Thymus (tissue), 11 donors: ENCODE measurements around the gene INPP5A. TPM values are rescaled to one million over a fixed set of nuclear protein-coding genes. Genes with fewer than 3 reads are reported as not detected.
"Not testable (repeated sequence)": the region's sequence is repeated elsewhere in the genome, so short reads cannot be mapped to it uniquely, and the experiment has no call there.

Experiments
- DNase-seq, 9 donors: peaks; one replicate each; pipeline ENCODE4 v3.0.0-alpha.2; 2013; ENCODE audit warnings: low spot score in 9 of 9, low read depth in 6 of 9, missing footprints in 1 of 9
- H3K27ac ChIP-seq, 2 donors: one replicate each; pipeline ENCODE4 v1.5.1; 2013; ENCODE audit warnings: control low read depth in 1 of 2, low read depth in 1 of 2, low read length in 1 of 2, mild to moderate bottlenecking in 1 of 2, moderate library complexity in 1 of 2
- H3K27me3 ChIP-seq, 2 donors: one replicate each; pipeline ENCODE4 v1.5.1; 2013; ENCODE audit warnings: low read length in 1 of 2; ENCODE audit not compliant: control insufficient read depth in 2 of 2, insufficient read depth in 1 of 2
- H3K36me3 ChIP-seq, 2 donors: one replicate each; pipeline ENCODE4 v1.5.1; 2013; ENCODE audit warnings: low read length in 1 of 2, mild to moderate bottlenecking in 1 of 2, moderate library complexity in 1 of 2; ENCODE audit not compliant: control insufficient read depth in 2 of 2, insufficient read depth in 2 of 2
- H3K4me1 ChIP-seq, 2 donors: one replicate each; pipeline ENCODE4 v1.5.1; 2013; ENCODE audit warnings: low read length in 2 of 2; ENCODE audit not compliant: control insufficient read depth in 2 of 2, insufficient read depth in 2 of 2
- H3K4me3 ChIP-seq, 2 donors: one replicate each; pipeline ENCODE4 v1.5.1; 2013; ENCODE audit warnings: low read length in 2 of 2, control low read depth in 1 of 2, mild to moderate bottlenecking in 1 of 2
- H3K9me3 ChIP-seq, 2 donors: one replicate each; pipeline ENCODE4 v1.5.1; 2013; ENCODE audit warnings: low read length in 1 of 2, mild to moderate bottlenecking in 1 of 2; ENCODE audit not compliant: control insufficient read depth in 2 of 2, insufficient read depth in 1 of 2
- WGBS: extraction: QIAGEN DNeasy Blood & Tissue Kit; methylation state at CpG from one replicate; pipeline ENCODE4 v1.1.7; 2013; 5-methylcytosine and 5-hydroxymethylcytosine counted together
- polyA plus RNA-seq: library from polyadenylated mRNA; stranded (reverse); fragments of 200-250 nt; gene quantifications from one replicate; pipeline ENCODE4 v1.2.3, GENCODE V29; 2013
- total RNA-seq: library from RNA; stranded (reverse); fragments of 120-200 nt; gene quantifications from one replicate; pipeline ENCODE4 v1.2.4, GENCODE V29; 2013
- donor health status: healthy.

INPP5A gene
- total and polyA plus RNA-seq, 2 donors, result 11.0 to 14.6 TPM

DNA sequence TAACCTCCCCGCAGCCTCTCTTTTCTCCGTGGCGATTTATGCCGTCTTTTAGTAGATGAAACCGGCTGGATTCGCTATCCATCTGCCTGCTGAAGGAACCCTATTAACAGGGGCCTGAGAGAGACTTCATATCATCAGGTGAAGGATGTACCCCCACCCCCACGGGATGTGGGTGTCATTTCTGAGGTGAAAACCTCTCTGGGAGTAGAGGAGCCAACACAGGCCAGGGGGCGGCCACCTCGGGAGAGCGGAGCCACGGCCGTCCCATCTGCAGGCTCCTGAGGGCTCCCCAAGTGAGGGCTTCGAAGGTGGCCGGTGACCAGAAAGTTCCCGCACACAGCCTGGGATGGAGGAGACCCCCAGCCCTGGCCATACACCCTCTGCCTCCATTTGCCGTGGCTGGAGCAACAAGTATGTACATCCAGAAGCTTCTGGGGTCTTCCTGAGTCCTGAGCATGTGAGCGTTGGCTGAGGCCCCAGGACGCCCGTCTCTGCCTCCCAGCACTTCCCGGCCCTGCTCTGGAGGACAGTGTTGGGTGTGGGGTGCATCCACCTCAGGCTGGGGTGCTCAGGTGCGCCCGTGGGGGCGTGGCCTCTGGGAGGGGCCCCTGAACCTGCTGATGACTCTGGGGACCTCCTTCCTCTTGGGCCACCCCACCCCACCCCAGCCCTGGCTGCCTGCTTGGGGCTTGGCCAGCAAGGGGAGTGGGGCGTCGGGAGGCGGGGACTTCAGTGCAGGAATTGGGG lies 163.7 kb downstream of the INPP5A start:
- 97% methylated on average over 26 of the region's 26 CpGs for WGBS
- Histone ChIP-seq H3K4me1 (no peaks in the 10 kb centered on the region), H3K4me3 (no peak overlapping the region), H3K36me3 (peaks cover 0 to 23% of the 10 kb centered on the region in 2 donors), H3K27me3 (no peaks in the 10 kb centered on the region), H3K27ac (no peak overlapping the region), H3K9me3 (peaks cover 4 to 18% of the 10 kb centered on the region in 2 donors)
- no peak for DNase-seq

DNA sequence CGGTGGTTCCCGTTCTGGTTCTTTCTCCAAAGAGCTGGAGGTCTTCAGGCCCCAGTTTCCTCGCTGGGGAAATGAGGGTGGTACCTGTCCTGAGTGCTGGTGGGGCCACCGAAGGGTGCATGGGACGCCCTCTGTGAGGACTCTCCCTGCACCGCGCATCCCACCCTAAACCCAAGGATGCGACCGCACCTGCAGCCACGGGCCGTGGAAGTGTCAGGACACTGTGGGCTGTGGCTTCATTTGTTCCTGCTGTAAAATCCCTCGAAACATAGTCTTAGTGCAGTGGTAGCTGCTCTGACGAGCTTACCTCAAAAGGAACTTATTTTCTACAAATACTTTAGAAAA lies 164.2 kb downstream of the INPP5A start:
- Histone ChIP-seq H3K36me3 (peaks cover 0 to 23% of the 10 kb centered on the region in 2 donors), H3K4me3 (no peak overlapping the region), H3K27ac (no peak overlapping the region), H3K4me1 (no peaks in the 10 kb centered on the region), H3K9me3 (peaks cover 4 to 23% of the 10 kb centered on the region in 2 donors), H3K27me3 (no peaks in the 10 kb centered on the region)
- 95% methylated on average over 13 of the region's 13 CpGs for WGBS
- no peak for DNase-seq

DNA sequence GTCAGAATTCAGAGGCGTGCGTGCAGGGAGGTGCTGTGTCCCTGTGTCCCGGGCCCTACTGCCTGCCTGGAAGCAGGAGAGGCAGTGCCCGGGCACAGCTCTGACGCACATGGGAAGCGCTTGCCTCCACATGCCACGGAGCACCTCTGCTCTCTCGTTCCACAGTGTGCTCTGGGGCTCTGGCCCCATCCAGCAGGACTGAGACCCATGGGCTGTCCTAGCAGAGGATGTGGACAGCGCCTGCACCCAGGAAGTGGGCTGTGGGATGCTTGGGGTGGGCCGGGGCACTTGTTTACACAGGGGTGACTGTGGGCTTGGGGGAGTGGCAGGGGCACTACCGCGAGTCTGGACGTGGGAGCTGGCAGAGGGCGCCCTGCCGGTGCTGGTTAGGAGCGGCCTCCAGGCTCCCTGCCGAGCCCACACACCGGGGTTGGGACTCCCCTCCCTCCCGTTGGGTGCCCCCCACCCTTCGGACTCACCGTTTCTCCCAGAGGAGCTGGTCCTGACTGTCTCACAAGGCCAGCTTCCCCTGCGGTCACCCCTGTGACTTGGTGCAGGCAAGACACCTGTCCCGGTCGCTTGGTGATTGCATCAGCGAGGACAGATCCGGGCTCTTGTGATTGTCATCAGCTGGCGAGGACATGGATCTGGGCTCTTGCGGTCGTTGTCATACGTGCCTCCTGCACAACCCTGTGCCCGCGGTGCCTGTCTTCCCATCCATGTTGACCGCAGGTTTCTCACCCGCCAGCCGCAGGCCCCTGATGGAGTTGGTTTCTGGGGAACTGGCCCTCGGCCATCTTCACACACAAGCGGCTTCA lies 165.2 kb downstream of the INPP5A start:
- H3K27ac ChIP-seq, result no peak overlapping the region
- no peak for DNase-seq
- peaks cover 4 to 24% of the 10 kb centered on the region in 2 donors for H3K9me3 ChIP-seq
- 96% methylated on average over 37 of the region's 37 CpGs for WGBS
- no peaks in the 10 kb centered on the region for H3K4me1 ChIP-seq
- peaks cover 0 to 21% of the 10 kb centered on the region in 2 donors for H3K36me3 ChIP-seq
- no peak overlapping the region for H3K4me3 ChIP-seq
- no peaks in the 10 kb centered on the region for H3K27me3 ChIP-seq

DNA sequence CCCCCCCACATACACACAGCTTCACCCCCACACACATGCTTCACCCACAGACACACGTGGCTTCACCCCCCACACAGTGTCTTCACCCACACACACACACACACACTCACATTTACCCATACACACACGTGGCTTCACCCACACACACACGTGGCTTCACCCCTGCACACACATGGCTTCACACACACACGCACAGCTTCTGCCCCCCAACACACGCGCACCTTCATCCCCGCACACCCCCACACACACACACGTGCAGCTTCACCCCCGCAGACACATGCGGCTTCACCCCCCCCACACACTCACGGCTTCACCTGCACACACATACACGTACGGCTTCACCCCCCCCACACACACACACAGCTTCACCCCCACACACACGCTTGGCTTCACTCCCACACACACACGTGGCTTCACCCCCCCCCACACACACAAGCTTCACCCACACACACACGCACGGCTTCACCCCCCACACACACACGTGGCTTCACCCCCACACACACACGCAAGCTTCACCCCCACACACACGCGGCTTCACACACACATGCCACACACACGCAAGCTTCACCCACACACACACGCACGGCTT lies 165.9 kb downstream of the INPP5A start:
- 98% methylated on average over 24 of the region's 24 CpGs for WGBS
- Histone ChIP-seq H3K27me3 (no peaks in the 10 kb centered on the region), H3K36me3 (peaks cover 0 to 19% of the 10 kb centered on the region in 2 donors), H3K4me1 (no peaks in the 10 kb centered on the region), H3K4me3 (no peak overlapping the region), H3K9me3 (peaks cover 4 to 24% of the 10 kb centered on the region in 2 donors), H3K27ac (no peak overlapping the region)
- DNase-seq, result no peak

DNA sequence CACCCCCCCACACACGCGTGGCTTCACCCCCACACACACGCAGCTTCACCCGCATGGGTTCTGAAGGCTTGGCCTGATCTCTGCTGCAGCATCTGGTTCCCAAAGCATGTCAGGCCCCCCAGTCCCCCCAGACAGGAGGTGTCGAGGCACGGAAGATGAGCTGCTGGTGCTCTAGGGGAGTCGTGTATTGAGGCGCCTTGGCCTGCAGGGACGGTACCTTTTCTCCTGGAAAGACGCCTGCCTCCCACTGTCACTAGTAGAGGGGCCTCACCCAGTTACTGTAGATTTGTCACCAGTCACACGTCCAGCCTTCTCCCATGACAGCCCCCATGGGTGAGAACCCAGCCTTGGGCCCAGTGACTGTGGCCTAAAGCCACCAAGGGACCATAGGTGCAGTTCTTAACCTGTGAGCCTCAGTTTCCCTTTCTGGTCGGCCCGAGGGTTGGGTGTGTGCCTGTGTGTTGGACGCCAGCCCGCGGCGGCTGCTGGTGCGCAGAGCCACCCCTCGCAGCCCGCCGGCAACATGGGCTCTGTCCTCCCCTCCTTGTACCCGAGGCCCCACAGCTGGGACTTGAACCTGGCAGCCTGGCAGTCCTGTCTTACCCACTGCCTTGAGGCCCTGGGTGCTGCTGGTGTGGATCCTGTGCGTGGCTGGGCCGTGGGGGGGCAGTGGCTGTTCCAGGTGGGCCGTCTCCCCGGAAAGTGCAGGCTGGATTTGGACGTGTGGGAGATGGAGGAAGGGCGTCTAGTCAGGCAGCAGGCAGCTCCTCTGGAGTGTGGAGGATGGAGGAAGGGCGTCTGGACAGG lies 166.6 kb downstream of the INPP5A start:
- H3K9me3 ChIP-seq, result peaks cover 4 to 24% of the 10 kb centered on the region in 2 donors
- H3K27me3 ChIP-seq, result no peaks in the 10 kb centered on the region
- H3K27ac ChIP-seq, result no peak overlapping the region
- 98% methylated on average over 29 of the region's 29 CpGs for WGBS
- no peaks in the 10 kb centered on the region for H3K4me1 ChIP-seq
- peaks cover 0 to 16% of the 10 kb centered on the region in 2 donors for H3K36me3 ChIP-seq
- H3K4me3 ChIP-seq, result no peak overlapping the region
- no peak for DNase-seq

DNA sequence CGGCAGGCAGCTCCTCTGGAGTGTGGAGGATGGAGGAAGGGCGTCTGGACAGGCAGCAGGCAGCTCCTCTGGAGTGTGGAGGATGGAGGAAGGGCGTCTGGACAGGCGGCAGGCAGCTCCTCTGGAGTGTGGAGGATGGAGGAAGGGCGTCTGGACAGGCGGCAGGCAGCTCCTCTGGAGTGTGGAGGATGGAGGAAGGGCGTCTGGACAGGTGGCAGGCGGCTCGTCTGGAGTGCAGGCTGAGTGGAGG lies 167.2 kb downstream of the INPP5A start:
- peaks cover 0 to 16% of the 10 kb centered on the region in 2 donors for H3K36me3 ChIP-seq
- H3K27me3 ChIP-seq, DNase-seq, H3K27ac ChIP-seq, H3K4me3 ChIP-seq, H3K4me1 ChIP-seq: not testable (repeated sequence)
- peaks cover 4 to 24% of the 10 kb centered on the region in 2 donors for H3K9me3 ChIP-seq
- 98% methylated on average over 9 of the region's 9 CpGs for WGBS

DNA sequence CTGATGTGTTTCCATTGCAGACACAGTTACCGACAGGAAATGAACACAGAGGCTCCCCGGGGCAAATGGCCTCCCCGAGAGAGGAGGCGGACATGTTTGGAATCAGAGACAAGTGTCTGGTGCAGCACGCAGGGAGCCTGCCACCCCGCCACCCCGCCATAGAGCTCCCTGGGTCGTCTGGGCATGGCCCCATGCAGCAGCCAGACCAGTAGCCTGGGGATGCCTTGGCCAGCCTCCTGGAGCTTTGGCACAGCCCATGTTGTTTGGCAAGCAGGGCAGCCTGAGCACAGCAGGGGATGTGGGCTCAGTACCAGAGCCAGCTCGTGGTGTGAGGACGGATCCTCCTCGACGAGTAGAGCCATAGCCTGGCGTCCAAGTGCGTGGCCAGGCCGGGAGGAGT lies 167.6 kb downstream of the INPP5A start:
- H3K27ac ChIP-seq, result no peak overlapping the region
- H3K4me1 ChIP-seq, result no peaks in the 10 kb centered on the region
- H3K4me3 ChIP-seq, result no peak overlapping the region
- H3K36me3 ChIP-seq, result peaks cover 1 to 19% of the 10 kb centered on the region in 2 donors
- no peaks in the 10 kb centered on the region for H3K27me3 ChIP-seq
- peaks cover 4 to 24% of the 10 kb centered on the region in 2 donors for H3K9me3 ChIP-seq
- 98% methylated on average over 15 of the region's 15 CpGs for WGBS
- no peak for DNase-seq

DNA sequence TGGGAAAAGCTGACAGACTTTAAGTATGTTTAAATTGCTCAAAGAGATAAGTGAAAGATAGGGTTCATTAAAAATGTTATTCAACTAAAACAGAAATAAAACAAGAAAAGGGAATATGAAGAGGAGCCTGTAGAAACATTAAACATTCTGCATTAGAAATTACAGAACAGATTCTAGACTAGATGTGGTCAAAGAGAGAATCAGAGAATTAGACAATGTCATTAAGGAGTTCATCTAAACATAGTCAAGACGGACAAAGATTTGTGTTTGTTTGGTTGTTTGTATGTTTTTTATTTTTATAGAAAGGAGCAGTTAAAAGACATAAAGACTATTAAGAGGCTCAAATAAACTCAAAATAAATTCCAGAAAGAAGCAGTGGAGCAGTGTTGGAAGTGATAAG lies 168.4 kb downstream of the INPP5A start:
- no peaks in the 10 kb centered on the region for H3K4me1 ChIP-seq
- no peak overlapping the region for H3K4me3 ChIP-seq
- H3K27ac ChIP-seq, result no peak overlapping the region
- H3K27me3 ChIP-seq, result no peaks in the 10 kb centered on the region
- peaks cover 3 to 22% of the 10 kb centered on the region in 2 donors for H3K36me3 ChIP-seq
- peaks cover 4 to 24% of the 10 kb centered on the region in 2 donors for H3K9me3 ChIP-seq
- DNase-seq, result no peak
- 100% methylated on average over 1 of the region's 1 CpG for WGBS
